WI38 (cell line): Measurements from ENCODE around the gene RNASEH2A.
"Not testable (repeated sequence)": the region's sequence is repeated elsewhere in the genome, so short reads cannot be mapped to it uniquely, and the experiment has no call there.

Source experiments
- H3K4me3 ChIP-seq: 2 replicates; pipeline ENCODE4 v1.5.1; 2011; ENCODE audit warnings: low read depth, mild to moderate bottlenecking, control low read depth, low read length
- CTCF ChIP-seq: IDR thresholded peaks from 2 replicates; pipeline ENCODE4 v1.5.1; 2012; ENCODE audit warnings: low read depth, mild to moderate bottlenecking, control low read depth, low read length

The RNASEH2A gene

GRCh38 chr19:12804051-12804450 lies 2.3 kb upstream of the RNASEH2A start:
- TF ChIP-seq CTCF, result no peak
- no peak overlapping the region for H3K4me3 ChIP-seq

- no peak overlapping the region for H3K4me3 ChIP-seq
- TF ChIP-seq CTCF, result no peak
Measured at GRCh38 chr19:12815088-12815487, 8.7 kb downstream of the RNASEH2A start.

- H3K4me3 ChIP-seq, result not testable (repeated sequence)
Measured at GRCh38 chr19:12817188-12817587, 10.8 kb downstream of the RNASEH2A start.

GRCh38 chr19:12817810-12818209 lies 11.4 kb downstream of the RNASEH2A start:
- not testable (repeated sequence) for H3K4me3 ChIP-seq

- H3K4me3 ChIP-seq, result no peak overlapping the region
Measured at GRCh38 chr19:12821761-12822160, 15.4 kb downstream of the RNASEH2A start.

GRCh38 chr19:12825254-12826131 lies 19.1 kb downstream of the RNASEH2A start:
- TF ChIP-seq CTCF, result no peak
- no peak overlapping the region for H3K4me3 ChIP-seq

More at GRCh38 chr19:12821761-12822160, 15.4 kb downstream of the RNASEH2A start:
- TF ChIP-seq CTCF, result no peak

GRCh38 chr19:12828494-12828893 lies 22.1 kb downstream of the RNASEH2A start:
- H3K4me3 ChIP-seq, result no peak overlapping the region
- no peak for TF ChIP-seq CTCF

- TF ChIP-seq CTCF, result no peak
- H3K4me3 ChIP-seq, result no peak overlapping the region
Measured at GRCh38 chr19:12833418-12833737, 27.0 kb downstream of the RNASEH2A start.
